GM18520 (cell line): ENCODE results near the gene NUTF2.

ENCODE experiments used
- ATAC-seq: cut with Tn5 transposase; IDR thresholded peaks from one replicate; pipeline ENCODE4 v1.9.1; 2021; ENCODE audit not compliant: unreplicated experiment

NUTF2 gene

GRCh38 chr16:67846320-67847063, at the start of gene NUTF2:
Gene NUTF2, plus strand, starts transcription at chr16:67846933. Its CDS starts 18,198 bp downstream, at chr16:67865131.
- peak; percentile 42 for ATAC-seq

GRCh38 chr16:67800338-67800926, 46.3 kb upstream of the NUTF2 start:
- ATAC-seq: no peak

GRCh38 chr16:67801241-67801640, 45.5 kb upstream of the NUTF2 start:
- no peak for ATAC-seq

GRCh38 chr16:67801883-67802282, 44.9 kb upstream of the NUTF2 start:
- ATAC-seq: no peak

GRCh38 chr16:67803894-67804293, 42.8 kb upstream of the NUTF2 start:
- no peak for ATAC-seq

GRCh38 chr16:67804853-67805542, 41.7 kb upstream of the NUTF2 start:
- ATAC-seq: no peak

GRCh38 chr16:67805718-67806427, 40.9 kb upstream of the NUTF2 start:
- no peak for ATAC-seq

GRCh38 chr16:67806428-67807147, 40.1 kb upstream of the NUTF2 start, which contains the start of the genes RANBP10 and TSNAXIP1:
Gene RANBP10, minus strand, starts transcription at chr16:67806560. Its CDS starts 24 bp downstream, at chr16:67806536.
Gene TSNAXIP1, plus strand, starts transcription at chr16:67806889. Its CDS starts 261 bp downstream, at chr16:67807150.
- peak; percentile 96 for ATAC-seq

- no peak for ATAC-seq
Measured at GRCh38 chr16:67807148-67807682, 39.5 kb upstream of the NUTF2 start.

- no peak for ATAC-seq
Measured at GRCh38 chr16:67811899-67812298, 34.8 kb upstream of the NUTF2 start.

GRCh38 chr16:67814567-67814966, 32.2 kb upstream of the NUTF2 start:
- no peak for ATAC-seq

- ATAC-seq: no peak
Measured at GRCh38 chr16:67820608-67821259, 26.0 kb upstream of the NUTF2 start.

GRCh38 chr16:67822511-67822910, 24.2 kb upstream of the NUTF2 start:
- no peak for ATAC-seq

- no peak for ATAC-seq
Measured at GRCh38 chr16:67825119-67825518, 21.6 kb upstream of the NUTF2 start.

- ATAC-seq: no peak
Measured at GRCh38 chr16:67825906-67826305, 20.8 kb upstream of the NUTF2 start.

- no peak for ATAC-seq
Measured at GRCh38 chr16:67828651-67829050, 18.1 kb upstream of the NUTF2 start.

- no peak for ATAC-seq
Measured at GRCh38 chr16:67833030-67833414, 13.7 kb upstream of the NUTF2 start.

GRCh38 chr16:67833415-67834241, 13.1 kb upstream of the NUTF2 start:
- ATAC-seq: peak; percentile 98

GRCh38 chr16:67834242-67834614, 12.5 kb upstream of the NUTF2 start:
- ATAC-seq: no peak
